IgD-negative memory B cell (primary cell): ENCODE measurements around the gene MRPS18C. TPM values are rescaled to one million over a fixed set of nuclear protein-coding genes. Genes with fewer than 3 reads are reported as not detected.

ENCODE experiments used
- polyA plus RNA-seq: library from polyadenylated mRNA; unstranded; fragments of 300-500 nt; fragmentation: Illumina TruSeq; gene quantifications from one replicate; pipeline ENCODE4 v1.2.3, GENCODE V29; 2021

Gene MRPS18C
- polyA plus RNA-seq, 1 donor from 2014 or later, result 65.6 TPM

Other genes starting within 250 kb of the MRPS18C start
- gene COQ2, start 171.3 kb upstream of the MRPS18C start, polyA plus RNA-seq, result 9.8 TPM
- gene HPSE, start 121.2 kb upstream of the MRPS18C start, polyA plus RNA-seq, result 0.54 TPM
- gene HELQ, start 235 bp upstream of the MRPS18C start, polyA plus RNA-seq, result 24.7 TPM
- gene ABRAXAS1, start 29.0 kb downstream of the MRPS18C start, polyA plus RNA-seq, result 7.6 TPM
- not detected for gene GPAT3, start 80.0 kb downstream of the MRPS18C start, polyA plus RNA-seq